Vagina (tissue), 2 donors: ENCODE data around the gene ZMYND8.

Experiments used
- POLR2A ChIP-seq, 2 donors: fragments of 450-650 bp; IDR thresholded peaks; one replicate each; pipeline ENCODE4 v1.6.1; 2017; ENCODE audit warnings: antibody characterized with exemption in 2 of 2, mild to moderate bottlenecking in 2 of 2, moderate library complexity in 2 of 2
- TF ChIP-seq, protein P1 (sequence below), 3 experiments: fragments of 450-650 bp in 2 of 3; fragments of 200-600 bp in 1 of 3; sonication (generic) in 1 of 3; IDR thresholded peaks; one replicate each; pipeline ENCODE4 v1.5.1; 2017 to 2019; ENCODE audit warnings: antibody characterized with exemption in 3 of 3, mild to moderate bottlenecking in 2 of 3, moderate library complexity in 2 of 3

GRCh38 chr20:47318586-47319516 is 37.6 kb downstream of the ZMYND8 start:
- TF ChIP-seq POLR2A (IDR thresholded peaks at IDR 0.05) = peak in 1 of 2 donors; percentile 65
- TF ChIP-seq, protein P1, sequence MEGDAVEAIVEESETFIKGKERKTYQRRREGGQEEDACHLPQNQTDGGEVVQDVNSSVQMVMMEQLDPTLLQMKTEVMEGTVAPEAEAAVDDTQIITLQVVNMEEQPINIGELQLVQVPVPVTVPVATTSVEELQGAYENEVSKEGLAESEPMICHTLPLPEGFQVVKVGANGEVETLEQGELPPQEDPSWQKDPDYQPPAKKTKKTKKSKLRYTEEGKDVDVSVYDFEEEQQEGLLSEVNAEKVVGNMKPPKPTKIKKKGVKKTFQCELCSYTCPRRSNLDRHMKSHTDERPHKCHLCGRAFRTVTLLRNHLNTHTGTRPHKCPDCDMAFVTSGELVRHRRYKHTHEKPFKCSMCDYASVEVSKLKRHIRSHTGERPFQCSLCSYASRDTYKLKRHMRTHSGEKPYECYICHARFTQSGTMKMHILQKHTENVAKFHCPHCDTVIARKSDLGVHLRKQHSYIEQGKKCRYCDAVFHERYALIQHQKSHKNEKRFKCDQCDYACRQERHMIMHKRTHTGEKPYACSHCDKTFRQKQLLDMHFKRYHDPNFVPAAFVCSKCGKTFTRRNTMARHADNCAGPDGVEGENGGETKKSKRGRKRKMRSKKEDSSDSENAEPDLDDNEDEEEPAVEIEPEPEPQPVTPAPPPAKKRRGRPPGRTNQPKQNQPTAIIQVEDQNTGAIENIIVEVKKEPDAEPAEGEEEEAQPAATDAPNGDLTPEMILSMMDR (IDR thresholded peaks at IDR 0.05) = no peak
